Colonic mucosa (tissue), 4 donors: ENCODE results near the gene CARNS1. TPM values are rescaled to one million over a fixed set of nuclear protein-coding genes. Genes with fewer than 3 reads are reported as not detected.
A peak's percentile ranks its signal among the peaks of the same experiment; 100 is the strongest.

Source experiments
- DNase-seq: peaks from one replicate; pipeline ENCODE4 v3.0.0-alpha.2; 2020
- H3K27ac ChIP-seq: fragments of 200-600 bp; one replicate; pipeline ENCODE4 v1.8.0; 2021
- H3K27me3 ChIP-seq: fragments of 200-600 bp; one replicate; pipeline ENCODE4 v1.8.0; 2021
- H3K36me3 ChIP-seq: fragments of 200-600 bp; one replicate; pipeline ENCODE4 v1.8.0; 2021
- H3K4me1 ChIP-seq: fragments of 200-600 bp; one replicate; pipeline ENCODE4 v1.8.0; 2021; ENCODE audit warnings: mild to moderate bottlenecking
- H3K4me3 ChIP-seq: fragments of 200-600 bp; one replicate; pipeline ENCODE4 v1.8.0; 2021
- H3K9ac ChIP-seq, 2 donors: one replicate each; pipeline ENCODE4 v1.7.0; 2013; ENCODE audit warnings: control low read depth in 2 of 2, low read depth in 2 of 2, low read length in 2 of 2
- H3K9me3 ChIP-seq: fragments of 200-600 bp; one replicate; pipeline ENCODE4 v1.8.0; 2021
- intact Hi-C: fragments of 100-400 bp; cut with DNase I; formaldehyde crosslinking; loops from one replicate; pipeline ENCODE4 v1.14.1; 2022
- total RNA-seq, 2 donors: library from RNA; stranded (reverse); fragmentation: NEBNext Ultra II Directional in 1 of 2; extraction: Animal tissue kit (Norgen Biotek cat#: 25700) in 1 of 2; gene quantifications; one replicate each; pipeline ENCODE4 v1.2.1, GENCODE V29; 2021
- TF ChIP-seq, protein P1 (sequence below): fragments of 200-600 bp; IDR thresholded peaks from one replicate; pipeline ENCODE4 v1.8.0; 2022; ENCODE audit warnings: antibody characterized with exemption, mild to moderate bottlenecking
- donor health status: healthy.
- donor health status: DM: no; HTN: no; CAD: no.
- donor health status: DM: no; HTN: no; CAD: no.

Gene CARNS1
- total RNA-seq, 2 donors from 2014 or later, result 0.20 to 0.32 TPM

DNA sequence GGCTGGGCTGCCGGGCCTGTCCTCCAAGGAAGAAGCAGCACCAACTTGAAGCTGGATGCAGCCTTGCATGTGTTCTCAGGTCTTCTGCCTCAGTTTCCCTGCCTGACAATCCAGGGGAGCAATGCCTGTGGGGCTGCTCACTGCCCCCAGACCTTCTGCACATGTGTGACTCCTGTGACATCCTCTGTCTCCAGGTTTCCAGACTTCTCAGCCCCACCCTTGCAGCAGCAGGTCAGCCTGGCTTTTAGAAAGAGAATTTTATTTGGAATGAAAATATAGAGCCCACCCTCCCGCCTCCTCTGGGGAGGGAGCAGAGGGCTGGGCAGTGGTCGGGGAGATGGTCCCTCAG lies 22.3 kb downstream of the CARNS1 start:
- peak overlapping the region; percentile 55 to 56 for H3K9ac ChIP-seq
- H3K4me3 ChIP-seq, result peak overlapping the region; percentile 24
- peak overlapping the region; percentile 56 for H3K27ac ChIP-seq
- DNase-seq, result no peak
- no peaks in the 10 kb centered on the region for H3K9me3 ChIP-seq
- H3K36me3 ChIP-seq, result peaks cover 7% of the 10 kb centered on the region
- intact Hi-C loops, result no loop called here
- H3K4me1 ChIP-seq, result peaks cover 11% of the 10 kb centered on the region
- TF ChIP-seq, protein P1, sequence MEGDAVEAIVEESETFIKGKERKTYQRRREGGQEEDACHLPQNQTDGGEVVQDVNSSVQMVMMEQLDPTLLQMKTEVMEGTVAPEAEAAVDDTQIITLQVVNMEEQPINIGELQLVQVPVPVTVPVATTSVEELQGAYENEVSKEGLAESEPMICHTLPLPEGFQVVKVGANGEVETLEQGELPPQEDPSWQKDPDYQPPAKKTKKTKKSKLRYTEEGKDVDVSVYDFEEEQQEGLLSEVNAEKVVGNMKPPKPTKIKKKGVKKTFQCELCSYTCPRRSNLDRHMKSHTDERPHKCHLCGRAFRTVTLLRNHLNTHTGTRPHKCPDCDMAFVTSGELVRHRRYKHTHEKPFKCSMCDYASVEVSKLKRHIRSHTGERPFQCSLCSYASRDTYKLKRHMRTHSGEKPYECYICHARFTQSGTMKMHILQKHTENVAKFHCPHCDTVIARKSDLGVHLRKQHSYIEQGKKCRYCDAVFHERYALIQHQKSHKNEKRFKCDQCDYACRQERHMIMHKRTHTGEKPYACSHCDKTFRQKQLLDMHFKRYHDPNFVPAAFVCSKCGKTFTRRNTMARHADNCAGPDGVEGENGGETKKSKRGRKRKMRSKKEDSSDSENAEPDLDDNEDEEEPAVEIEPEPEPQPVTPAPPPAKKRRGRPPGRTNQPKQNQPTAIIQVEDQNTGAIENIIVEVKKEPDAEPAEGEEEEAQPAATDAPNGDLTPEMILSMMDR, result no peak
- no peaks in the 10 kb centered on the region for H3K27me3 ChIP-seq

DNA sequence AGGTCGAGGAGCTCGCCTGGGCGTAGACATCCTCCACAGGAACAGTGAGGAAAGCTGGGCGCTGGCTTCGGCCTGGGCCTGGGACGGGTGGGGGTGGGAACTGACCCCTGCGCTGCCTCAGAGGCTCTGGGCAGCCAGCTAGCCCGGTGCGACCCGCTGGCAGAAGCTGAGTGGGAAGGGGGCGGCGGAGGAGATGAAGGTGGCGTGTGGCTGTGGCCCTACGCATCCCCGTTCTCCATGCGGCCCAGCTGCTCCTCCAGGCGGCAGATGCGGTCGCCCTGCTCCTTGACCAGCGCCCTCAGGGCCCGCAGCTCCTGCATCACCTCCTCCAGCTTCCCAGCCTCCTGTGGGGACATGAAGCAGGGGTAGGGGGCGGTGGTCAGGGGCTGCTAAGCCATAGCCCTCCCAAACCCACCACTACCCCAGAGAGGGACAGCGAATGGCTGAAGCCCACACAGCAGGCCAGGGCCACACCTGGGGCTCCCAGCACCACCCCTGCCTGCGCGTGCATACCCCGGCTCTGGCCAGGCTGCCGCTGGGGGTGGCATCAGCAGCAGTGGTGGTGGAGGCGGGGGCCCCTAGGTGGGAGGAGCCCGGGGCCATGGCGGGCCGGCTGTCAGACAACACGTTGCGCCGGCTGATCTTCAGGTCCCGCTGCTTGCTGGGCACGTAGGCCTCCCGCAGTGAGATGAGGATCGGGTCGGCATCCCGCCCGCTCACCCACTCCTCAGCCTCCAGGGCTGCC lies 22.9 kb downstream of the CARNS1 start:
- no peak for DNase-seq
- TF ChIP-seq, protein P1, result no peak
- intact Hi-C loops, result no loop called here
- peaks cover 1% of the 10 kb centered on the region for H3K36me3 ChIP-seq
- H3K4me1 ChIP-seq, result peaks cover 11% of the 10 kb centered on the region
- peak overlapping the region; percentile 56 for H3K27ac ChIP-seq
- no peaks in the 10 kb centered on the region for H3K27me3 ChIP-seq
- H3K9me3 ChIP-seq, result no peaks in the 10 kb centered on the region
- H3K9ac ChIP-seq, result peak overlapping the region; percentile 34 to 56
- H3K4me3 ChIP-seq, result peak overlapping the region; percentile 24

DNA sequence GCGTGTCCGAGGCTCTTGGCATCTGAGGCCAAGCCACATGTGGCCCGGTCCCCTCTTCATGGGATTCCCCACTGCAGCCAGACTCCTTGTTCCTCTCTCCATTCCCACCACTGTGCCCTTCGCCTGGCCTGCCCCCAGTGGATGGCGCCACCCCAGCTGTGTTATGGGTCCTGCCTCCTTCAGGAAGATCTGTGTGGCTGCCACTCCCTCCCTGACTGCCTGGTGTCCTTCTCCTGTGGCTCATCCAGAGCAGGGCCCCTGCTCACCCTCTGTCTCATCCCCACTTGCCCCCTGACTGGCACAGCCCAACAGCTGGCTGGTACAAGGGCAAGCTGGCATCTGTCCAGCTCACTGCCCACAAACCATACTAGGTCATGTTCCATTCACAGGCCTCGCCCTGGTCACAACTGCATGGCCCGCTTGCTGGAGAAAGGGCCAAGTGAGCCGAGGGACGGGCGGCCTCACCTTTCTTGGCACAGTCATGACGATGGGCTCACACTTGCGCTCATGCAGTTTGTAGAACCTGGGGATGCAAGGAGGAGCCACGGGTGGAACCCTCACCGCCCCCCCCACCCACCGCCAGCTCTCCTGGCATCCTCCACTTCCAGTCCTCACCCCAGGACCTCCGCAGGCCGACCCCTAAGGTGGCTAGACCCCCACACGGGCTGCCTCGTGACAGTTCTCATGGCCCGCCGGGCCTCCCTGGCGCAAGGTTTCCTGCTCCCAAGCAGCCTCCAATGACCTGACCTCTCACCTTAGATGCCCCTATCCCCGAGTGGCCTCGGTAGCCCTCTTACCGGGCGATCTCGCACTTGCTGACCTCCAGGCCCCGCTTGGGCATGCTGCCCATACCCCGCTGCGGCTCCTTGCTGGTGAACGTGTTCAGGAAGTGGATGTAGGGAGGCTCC lies 24.1 kb downstream of the CARNS1 start:
- no peaks in the 10 kb centered on the region for H3K27me3 ChIP-seq
- intact Hi-C loops, result no loop called here
- no peak overlapping the region for H3K4me3 ChIP-seq
- no peaks in the 10 kb centered on the region for H3K9me3 ChIP-seq
- DNase-seq, result peak; percentile 61
- no peaks in the 10 kb centered on the region for H3K36me3 ChIP-seq
- peak overlapping the region; percentile 18 for H3K27ac ChIP-seq
- H3K9ac ChIP-seq, result peak overlapping the region; percentile 3 to 60
- TF ChIP-seq, protein P1, result no peak
- H3K4me1 ChIP-seq, result peaks cover 11% of the 10 kb centered on the region

DNA sequence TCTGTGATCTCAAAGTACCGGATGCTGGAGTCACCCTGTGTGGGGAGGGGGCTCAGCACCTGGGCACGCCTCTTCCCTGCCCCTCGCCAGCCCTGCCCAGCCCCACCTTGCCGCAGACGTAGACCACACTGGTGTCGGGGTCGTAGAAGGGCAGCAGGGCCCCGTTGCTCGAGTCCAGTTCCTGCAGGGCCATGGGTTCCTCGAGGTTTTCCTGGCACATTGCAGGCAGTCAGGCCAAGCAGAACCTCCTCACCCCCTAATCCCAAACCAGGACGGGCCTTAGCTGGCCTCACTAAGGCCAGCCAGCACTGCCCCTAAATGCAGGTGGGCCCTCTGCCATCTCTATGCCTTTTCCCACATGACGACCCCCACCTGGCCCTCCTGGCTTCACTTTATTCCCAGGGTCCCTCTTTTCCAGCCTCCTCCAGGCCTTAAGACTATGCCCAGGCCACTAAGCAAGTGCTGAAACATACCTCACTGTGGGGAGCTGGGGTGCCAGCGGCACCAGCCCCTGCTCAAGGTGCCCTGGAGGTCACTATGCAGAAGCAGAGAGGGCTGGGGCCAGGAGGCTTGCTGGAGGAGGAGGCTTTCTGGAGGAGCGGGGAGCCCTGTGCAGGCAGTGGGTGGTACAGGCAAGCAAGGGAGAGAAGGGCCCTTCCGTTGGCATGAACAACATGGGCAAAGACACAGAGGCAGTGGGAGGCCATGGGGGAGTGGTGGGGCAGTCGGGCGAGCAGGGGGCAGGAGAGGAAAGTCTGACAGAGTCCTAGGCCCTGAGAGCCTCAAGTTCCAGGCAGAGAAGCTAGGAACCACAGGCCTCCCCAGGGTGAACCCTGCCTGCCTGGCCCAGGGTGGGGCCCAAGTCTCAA lies 25.0 kb downstream of the CARNS1 start:
- no peaks in the 10 kb centered on the region for H3K9me3 ChIP-seq
- TF ChIP-seq, protein P1, result no peak
- intact Hi-C loops, result no loop called here
- H3K4me1 ChIP-seq, result peaks cover 11% of the 10 kb centered on the region
- peak overlapping the region in 1 of 2 donors; percentile 14 for H3K9ac ChIP-seq
- H3K36me3 ChIP-seq, result no peaks in the 10 kb centered on the region
- DNase-seq, result no peak
- peak overlapping the region; percentile 18 for H3K27ac ChIP-seq
- no peaks in the 10 kb centered on the region for H3K27me3 ChIP-seq
- no peak overlapping the region for H3K4me3 ChIP-seq

GRCh38 chr11:67441098-67441563 lies 25.7 kb downstream of the CARNS1 start:
- TF ChIP-seq, protein P1, result no peak
- H3K9ac ChIP-seq, result no peak overlapping the region
- no peaks in the 10 kb centered on the region for H3K36me3 ChIP-seq
- peaks cover 11% of the 10 kb centered on the region for H3K4me1 ChIP-seq
- H3K27me3 ChIP-seq, result no peaks in the 10 kb centered on the region
- no peak for DNase-seq
- intact Hi-C loops, result no loop called here
- H3K4me3 ChIP-seq, result no peak overlapping the region
- no peaks in the 10 kb centered on the region for H3K9me3 ChIP-seq
- H3K27ac ChIP-seq, result no peak overlapping the region
